Loucy (cell line): ENCODE results near the gene ANTXR2.

Experiments
- H2AFZ ChIP-seq: fragments of 200-600 bp; sonication (generic); 2 replicates; pipeline ENCODE4 v1.6.0; 2016; ENCODE audit warnings: antibody characterized with exemption, mild to moderate bottlenecking, low read length, moderate library complexity
- H3F3A ChIP-seq: fragments of 200-600 bp; 2 replicates; pipeline ENCODE4 v1.6.0; 2016; ENCODE audit warnings: antibody characterized with exemption, low read depth, mild to moderate bottlenecking
- H3K27me3 ChIP-seq: fragments of 200-600 bp; sonication (generic); 2 replicates; pipeline ENCODE4 v1.6.1; 2014; ENCODE audit warnings: low read length, mild to moderate bottlenecking; ENCODE audit not compliant: insufficient read depth, poor library complexity, severe bottlenecking
- H3K36me3 ChIP-seq: fragments of 200-600 bp; sonication (generic); 2 replicates; pipeline ENCODE4 v1.6.1; 2016; ENCODE audit warnings: low read length; ENCODE audit not compliant: insufficient read depth
- H3K4me1 ChIP-seq: fragments of 200-600 bp; sonication (generic); 2 replicates; pipeline ENCODE4 v1.5.1; 2014; ENCODE audit warnings: low read length, mild to moderate bottlenecking; ENCODE audit not compliant: insufficient read depth, poor library complexity, severe bottlenecking
- H3K4me2 ChIP-seq: fragments of 200-600 bp; sonication (generic); 2 replicates; pipeline ENCODE4 v1.6.0; 2014; ENCODE audit warnings: antibody characterized with exemption, low read length, low read depth, mild to moderate bottlenecking; ENCODE audit not compliant: poor library complexity, severe bottlenecking
- H3K4me3 ChIP-seq: fragments of 200-600 bp; sonication (generic); 2 replicates; pipeline ENCODE4 v1.5.1; 2014; ENCODE audit warnings: low read length, mild to moderate bottlenecking, mixed read lengths; ENCODE audit not compliant: poor library complexity, severe bottlenecking
- H3K79me2 ChIP-seq: fragments of 200-600 bp; sonication (generic); 2 replicates; pipeline ENCODE4 v1.6.1; 2014; ENCODE audit warnings: low read length; ENCODE audit not compliant: insufficient read depth
- H3K9ac ChIP-seq: fragments of 200-600 bp; sonication (generic); 2 replicates; pipeline ENCODE4 v1.6.0; 2014; ENCODE audit warnings: mild to moderate bottlenecking, low read depth, low read length, moderate library complexity; ENCODE audit not compliant: poor library complexity, severe bottlenecking
- H3K9me2 ChIP-seq: fragments of 200-600 bp; sonication (generic); replicated peaks from 2 replicates; pipeline ENCODE4 v1.6.1; 2016; ENCODE audit warnings: low read depth, low read length, mixed read lengths
- H3K9me3 ChIP-seq: fragments of 200-600 bp; sonication (generic); 2 replicates; pipeline ENCODE4 v1.6.1; 2014; ENCODE audit warnings: mild to moderate bottlenecking, antibody characterized with exemption, low read length, low read depth; ENCODE audit not compliant: insufficient read depth
- H4K20me1 ChIP-seq: fragments of 200-600 bp; sonication (generic); 2 replicates; pipeline ENCODE4 v1.6.0; 2014; ENCODE audit warnings: antibody characterized with exemption, low read length, mild to moderate bottlenecking; ENCODE audit not compliant: insufficient read depth, poor library complexity, severe bottlenecking
- EZH2phosphoT487 ChIP-seq: fragments of 200-600 bp; IDR thresholded peaks from 2 replicates; pipeline ENCODE4 v1.6.1; 2018; ENCODE audit warnings: antibody characterized with exemption, mild to moderate bottlenecking, moderate library complexity, borderline replicate concordance
- TF ChIP-seq, protein P1 (sequence below): fragments of 200-600 bp; sonication (generic); conservative IDR thresholded peaks from 2 replicates; pipeline ENCODE4 v1.5.1; 2014; ENCODE audit warnings: mild to moderate bottlenecking, antibody characterized with exemption, low read length

Gene ANTXR2

DNA sequence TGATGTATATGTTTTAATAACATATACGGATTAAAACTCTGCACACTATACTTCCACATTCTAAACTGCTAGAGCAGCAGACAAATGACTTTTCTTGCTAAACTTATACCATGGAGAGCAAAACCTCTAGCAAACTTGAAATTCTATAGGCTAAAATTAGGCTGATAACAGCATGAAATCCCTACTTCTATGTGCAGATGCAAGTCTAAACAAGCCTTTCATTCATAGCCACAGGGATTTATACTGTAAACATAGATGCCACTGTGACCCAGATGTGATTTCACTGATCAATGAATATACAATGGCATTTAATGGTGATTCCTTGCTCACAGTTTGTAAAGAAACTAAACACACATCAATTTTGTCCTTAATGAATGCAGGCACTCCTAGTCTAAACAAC is 151.0 kb downstream of the ANTXR2 start:
- Histone ChIP-seq H3K4me2 (no peak overlapping the region), H3K9me3 (no peaks in the 10 kb centered on the region), H2AFZ (no peak overlapping the region), H3K4me3 (no peak overlapping the region), H3K9me2 (no peaks in the 10 kb centered on the region), H3F3A (no peaks in the 10 kb centered on the region), H3K9ac (no peak overlapping the region), H3K36me3 (no peaks in the 10 kb centered on the region), H3K27me3 (no peaks in the 10 kb centered on the region), H4K20me1 (no peaks in the 10 kb centered on the region), H3K4me1 (peaks cover 9% of the 10 kb centered on the region), H3K79me2 (no peaks in the 10 kb centered on the region)
- TF ChIP-seq, protein P1, sequence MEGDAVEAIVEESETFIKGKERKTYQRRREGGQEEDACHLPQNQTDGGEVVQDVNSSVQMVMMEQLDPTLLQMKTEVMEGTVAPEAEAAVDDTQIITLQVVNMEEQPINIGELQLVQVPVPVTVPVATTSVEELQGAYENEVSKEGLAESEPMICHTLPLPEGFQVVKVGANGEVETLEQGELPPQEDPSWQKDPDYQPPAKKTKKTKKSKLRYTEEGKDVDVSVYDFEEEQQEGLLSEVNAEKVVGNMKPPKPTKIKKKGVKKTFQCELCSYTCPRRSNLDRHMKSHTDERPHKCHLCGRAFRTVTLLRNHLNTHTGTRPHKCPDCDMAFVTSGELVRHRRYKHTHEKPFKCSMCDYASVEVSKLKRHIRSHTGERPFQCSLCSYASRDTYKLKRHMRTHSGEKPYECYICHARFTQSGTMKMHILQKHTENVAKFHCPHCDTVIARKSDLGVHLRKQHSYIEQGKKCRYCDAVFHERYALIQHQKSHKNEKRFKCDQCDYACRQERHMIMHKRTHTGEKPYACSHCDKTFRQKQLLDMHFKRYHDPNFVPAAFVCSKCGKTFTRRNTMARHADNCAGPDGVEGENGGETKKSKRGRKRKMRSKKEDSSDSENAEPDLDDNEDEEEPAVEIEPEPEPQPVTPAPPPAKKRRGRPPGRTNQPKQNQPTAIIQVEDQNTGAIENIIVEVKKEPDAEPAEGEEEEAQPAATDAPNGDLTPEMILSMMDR, result no peak
- TF ChIP-seq EZH2phosphoT487, result no peak

- no peaks in the 10 kb centered on the region for H4K20me1 ChIP-seq
- H3F3A ChIP-seq, result no peaks in the 10 kb centered on the region
- TF ChIP-seq EZH2phosphoT487, result no peak
- TF ChIP-seq, protein P1, result no peak
- no peak overlapping the region for H3K9ac ChIP-seq
- no peak overlapping the region for H3K4me3 ChIP-seq
- no peaks in the 10 kb centered on the region for H3K9me3 ChIP-seq
- H3K4me2 ChIP-seq, result no peak overlapping the region
- no peaks in the 10 kb centered on the region for H3K79me2 ChIP-seq
- H3K27me3 ChIP-seq, result no peaks in the 10 kb centered on the region
- H2AFZ ChIP-seq, result no peak overlapping the region
- no peaks in the 10 kb centered on the region for H3K9me2 ChIP-seq
- no peaks in the 10 kb centered on the region for H3K36me3 ChIP-seq
- H3K4me1 ChIP-seq, result peaks cover 9% of the 10 kb centered on the region
Measured at GRCh38 chr4:79920163-79920853, 152.7 kb downstream of the ANTXR2 start.

GRCh38 chr4:79918292-79918691 is 154.7 kb downstream of the ANTXR2 start:
- peaks cover 17% of the 10 kb centered on the region for H3K4me1 ChIP-seq
- H3K4me2 ChIP-seq, result no peak overlapping the region
- H3K79me2 ChIP-seq, result no peaks in the 10 kb centered on the region
- no peak overlapping the region for H3K4me3 ChIP-seq
- no peaks in the 10 kb centered on the region for H3F3A ChIP-seq
- H3K36me3 ChIP-seq, result no peaks in the 10 kb centered on the region; the same call in 1 of the 2 replicates
- TF ChIP-seq, protein P1, result no peak
- TF ChIP-seq EZH2phosphoT487, result no peak
- no peaks in the 10 kb centered on the region for H3K9me2 ChIP-seq
- no peaks in the 10 kb centered on the region for H3K27me3 ChIP-seq
- no peak overlapping the region for H3K9ac ChIP-seq
- peaks cover 7% of the 10 kb centered on the region for H4K20me1 ChIP-seq
- H3K9me3 ChIP-seq, result no peaks in the 10 kb centered on the region
- H2AFZ ChIP-seq, result no peak overlapping the region
